Cardiac septum (tissue), 1 donor: Measurements from ENCODE around the gene PLXNA4. TPM values are rescaled to one million over a fixed set of nuclear protein-coding genes. Genes with fewer than 3 reads are reported as not detected.

Experiments
- DNase-seq: peaks from one replicate; pipeline ENCODE4 v3.0.0-alpha.2; 2020; ENCODE audit warnings: low spot score
- intact Hi-C: fragments of 100-400 bp; cut with DNase I; formaldehyde crosslinking; loops from one replicate; pipeline ENCODE4 v1.14.0; 2022
- total RNA-seq: library from RNA; stranded (reverse); fragmentation: NEBNext Ultra II Directional; extraction: Animal tissue kit (Norgen Biotek cat#: 25700); gene quantifications from one replicate; pipeline ENCODE4 v1.2.1, GENCODE V29; 2021
- donor health status: DM: no; HTN: no; CAD: no.

Gene PLXNA4
- total RNA-seq, 1 donor from 2014 or later = 12.8 TPM

GRCh38 chr7:132326878-132327589, 249.2 kb downstream of the PLXNA4 start:
- intact Hi-C loops = loop anchor here (5.0 kb wide), 1 partner anchor 50 kb away; no protein-coding TSS in a partner anchor
- no peak for DNase-seq

GRCh38 chr7:132322970-132323369, 253.3 kb downstream of the PLXNA4 start:
- DNase-seq = no peak
- intact Hi-C loops = no loop called here

- intact Hi-C loops = no loop called here
- no peak for DNase-seq
Observed at GRCh38 chr7:132321387-132321786, 254.9 kb downstream of the PLXNA4 start.

DNA sequence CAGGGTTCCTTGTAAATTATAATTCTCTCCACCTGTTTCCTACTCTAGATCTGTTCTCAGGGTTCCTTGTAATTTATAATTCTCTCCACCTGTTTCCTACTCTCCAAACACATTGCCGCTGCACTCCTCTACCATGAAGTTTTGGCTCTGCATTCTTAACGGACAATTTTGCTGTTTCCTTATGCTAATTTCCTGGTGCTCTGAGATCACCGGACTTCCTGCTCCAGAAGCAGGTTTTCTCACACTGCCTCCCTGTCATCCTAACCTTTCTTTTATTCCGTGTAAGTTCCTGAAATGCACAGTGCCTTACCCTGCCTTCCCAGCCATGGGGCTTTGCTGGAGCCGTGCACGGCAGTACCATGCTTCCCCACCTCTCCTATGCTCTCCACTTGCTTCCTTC, 256.8 kb downstream of the PLXNA4 start:
- intact Hi-C loops = loop anchor here (5.0 kb wide), 1 partner anchor 183 kb away; no protein-coding TSS in a partner anchor
- DNase-seq = no peak

- intact Hi-C loops = loop anchor here (1.0 to 5.0 kb wide), 2 partner anchors 184 to 261 kb away; no protein-coding TSS in a partner anchor
- peak; percentile 91 for DNase-seq
Observed at GRCh38 chr7:132318352-132319318, 257.6 kb downstream of the PLXNA4 start.

GRCh38 chr7:132317701-132318351, 258.4 kb downstream of the PLXNA4 start:
- no peak for DNase-seq
- intact Hi-C loops = loop anchor here (1.0 to 5.0 kb wide), 2 partner anchors 184 to 261 kb away; no protein-coding TSS in a partner anchor

- intact Hi-C loops = no loop called here
- no peak for DNase-seq
Observed at GRCh38 chr7:132312531-132313055, 263.7 kb downstream of the PLXNA4 start.

GRCh38 chr7:132311733-132312132, 264.5 kb downstream of the PLXNA4 start:
- intact Hi-C loops = no loop called here
- DNase-seq = no peak

- DNase-seq = no peak
- intact Hi-C loops = no loop called here
Observed at GRCh38 chr7:132309102-132309805, 267.0 kb downstream of the PLXNA4 start.

DNA sequence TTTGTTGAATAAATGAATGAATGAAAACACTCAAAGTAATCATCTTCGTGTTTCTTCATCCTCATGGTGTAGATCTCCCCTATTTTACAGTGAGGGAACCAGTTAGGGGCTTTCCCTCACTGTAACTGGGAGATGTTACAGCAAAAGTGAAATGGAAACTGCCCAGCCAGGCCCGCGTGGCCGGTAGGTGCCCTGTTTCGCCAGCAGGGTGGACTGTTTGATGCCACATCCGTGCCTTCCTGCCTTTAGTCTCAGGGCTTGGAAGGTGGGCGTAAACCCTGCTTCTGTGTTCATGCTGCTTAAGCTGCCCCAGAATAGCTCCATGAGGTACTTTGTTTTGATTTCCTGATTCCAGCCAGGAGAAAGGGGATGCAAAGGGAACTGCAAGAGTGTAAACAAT, 268.8 kb downstream of the PLXNA4 start:
- DNase-seq = no peak
- intact Hi-C loops = no loop called here

- intact Hi-C loops = no loop called here
- DNase-seq = no peak
Observed at GRCh38 chr7:132300599-132301277, 275.5 kb downstream of the PLXNA4 start.

- intact Hi-C loops = no loop called here
- DNase-seq = no peak
Observed at GRCh38 chr7:132298790-132299189, 277.5 kb downstream of the PLXNA4 start.

- intact Hi-C loops = no loop called here
- DNase-seq = peak; percentile 59
Observed at GRCh38 chr7:132296820-132297219, 279.4 kb downstream of the PLXNA4 start.

DNA sequence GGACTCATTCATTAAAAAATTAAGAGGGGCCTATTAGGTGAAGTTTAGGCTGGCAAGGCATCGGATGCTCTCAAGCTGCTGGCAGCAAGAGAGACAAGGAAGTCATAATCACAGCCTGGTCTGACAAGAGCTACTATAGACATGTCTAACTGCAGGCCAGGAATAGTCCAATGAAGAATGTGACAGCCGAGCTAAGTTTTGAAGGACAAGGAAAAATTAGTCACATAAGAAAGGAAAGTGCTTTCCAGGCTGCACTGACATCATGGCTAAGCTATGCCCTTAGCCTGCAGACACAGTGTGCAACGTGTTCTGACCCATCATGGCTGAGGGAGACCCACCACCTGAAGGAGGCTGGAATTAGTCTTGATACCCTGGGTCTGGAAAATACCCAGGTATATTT, 281.1 kb downstream of the PLXNA4 start:
- intact Hi-C loops = no loop called here
- no peak for DNase-seq

- no peak for DNase-seq
- intact Hi-C loops = no loop called here
Observed at GRCh38 chr7:132292803-132293202, 283.5 kb downstream of the PLXNA4 start.

DNA sequence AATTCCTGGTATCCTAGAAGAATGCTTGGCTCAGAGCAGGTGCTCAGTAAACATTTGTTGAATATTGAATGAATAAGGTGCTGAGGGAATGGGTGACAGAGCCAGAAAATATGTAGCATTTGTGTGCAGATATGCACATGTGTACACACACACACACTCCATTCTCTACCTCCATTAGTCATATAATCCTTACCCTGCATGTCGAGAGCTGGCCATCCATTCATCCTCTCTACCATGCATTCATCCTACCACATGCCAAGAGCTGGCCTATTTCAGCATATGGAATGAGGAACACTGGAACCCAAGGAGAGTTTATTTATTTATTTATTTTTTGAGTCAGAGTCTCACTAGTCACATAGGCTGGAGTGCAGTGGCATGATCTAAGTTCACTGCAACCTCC, 284.8 kb downstream of the PLXNA4 start:
- intact Hi-C loops = no loop called here

DNA sequence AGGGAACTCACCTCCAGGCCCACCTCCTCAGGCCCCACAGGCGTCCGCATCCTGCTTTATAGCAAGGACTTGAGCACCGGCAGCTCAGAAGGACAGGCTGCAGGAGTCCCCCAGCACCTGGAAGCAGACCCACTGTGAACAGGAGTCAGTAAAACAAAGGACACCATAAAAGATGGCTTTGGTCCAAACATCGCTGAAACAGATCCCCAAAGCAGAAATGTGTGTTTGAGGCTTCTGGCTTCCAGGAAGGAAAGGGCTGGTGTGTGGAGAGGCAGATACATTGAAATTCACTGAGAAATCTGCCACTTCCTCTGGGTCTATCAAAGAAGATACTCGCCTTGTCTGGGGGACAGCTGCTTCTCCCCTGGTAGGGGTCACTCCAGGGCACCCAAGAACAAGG, 286.2 kb downstream of the PLXNA4 start:
- intact Hi-C loops = no loop called here
- DNase-seq = no peak

More for the DNA sequence above, 284.8 kb downstream of the PLXNA4 start:
- no peak for DNase-seq

DNA sequence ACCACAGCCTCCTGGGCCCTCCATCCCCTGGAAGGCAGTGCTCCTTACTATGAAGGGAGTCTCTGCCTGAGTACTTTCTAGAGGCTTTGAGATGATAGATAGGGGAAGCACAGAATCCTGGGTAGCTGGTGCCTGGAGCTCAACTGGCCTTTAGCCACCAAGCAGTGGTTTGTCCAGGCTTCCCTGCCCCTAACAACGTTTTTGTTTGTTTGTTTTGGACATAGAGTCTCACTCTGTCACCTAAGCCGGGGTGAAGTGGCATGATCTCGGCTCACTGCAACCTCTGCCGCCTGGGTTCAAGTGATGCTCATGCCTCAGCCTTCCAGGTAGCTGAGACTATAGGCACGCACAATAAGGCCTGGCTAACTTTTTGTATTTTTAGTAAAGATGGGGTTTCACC, 289.4 kb downstream of the PLXNA4 start:
- DNase-seq = no peak
- intact Hi-C loops = no loop called here

GRCh38 chr7:132280335-132280734, 295.9 kb downstream of the PLXNA4 start:
- intact Hi-C loops = no loop called here
- DNase-seq = no peak
